Prostate gland (tissue), 2 donors: ENCODE results near the gene SMYD3.

Experiments used
- POLR2A ChIP-seq: fragments of 450-650 bp; IDR thresholded peaks from one replicate; pipeline ENCODE4 v1.6.1; 2016; ENCODE audit warnings: antibody characterized with exemption, mild to moderate bottlenecking
- POLR2AphosphoS5 ChIP-seq: sonication (generic); formaldehyde crosslinking; IDR thresholded peaks from one replicate; pipeline ENCODE4 v1.6.1; 2017; ENCODE audit warnings: antibody characterized with exemption
- TF ChIP-seq, protein P1 (sequence below), 4 experiments: fragments of 200-600 bp in 2 of 4; fragments of 450-650 bp in 2 of 4; sonication (generic) in 2 of 4; IDR thresholded peaks; 1 replicate in 3 of 4; 2 replicates in 1 of 4; pipeline ENCODE4 v1.5.1; 2016 to 2019; ENCODE audit warnings: antibody characterized with exemption in 4 of 4, mild to moderate bottlenecking in 2 of 4, moderate library complexity in 2 of 4

GRCh38 chr1:246274186-246274585 is 232.9 kb downstream of the SMYD3 start:
- TF ChIP-seq POLR2A (no peak), POLR2AphosphoS5 (no peak)
- TF ChIP-seq, protein P1, sequence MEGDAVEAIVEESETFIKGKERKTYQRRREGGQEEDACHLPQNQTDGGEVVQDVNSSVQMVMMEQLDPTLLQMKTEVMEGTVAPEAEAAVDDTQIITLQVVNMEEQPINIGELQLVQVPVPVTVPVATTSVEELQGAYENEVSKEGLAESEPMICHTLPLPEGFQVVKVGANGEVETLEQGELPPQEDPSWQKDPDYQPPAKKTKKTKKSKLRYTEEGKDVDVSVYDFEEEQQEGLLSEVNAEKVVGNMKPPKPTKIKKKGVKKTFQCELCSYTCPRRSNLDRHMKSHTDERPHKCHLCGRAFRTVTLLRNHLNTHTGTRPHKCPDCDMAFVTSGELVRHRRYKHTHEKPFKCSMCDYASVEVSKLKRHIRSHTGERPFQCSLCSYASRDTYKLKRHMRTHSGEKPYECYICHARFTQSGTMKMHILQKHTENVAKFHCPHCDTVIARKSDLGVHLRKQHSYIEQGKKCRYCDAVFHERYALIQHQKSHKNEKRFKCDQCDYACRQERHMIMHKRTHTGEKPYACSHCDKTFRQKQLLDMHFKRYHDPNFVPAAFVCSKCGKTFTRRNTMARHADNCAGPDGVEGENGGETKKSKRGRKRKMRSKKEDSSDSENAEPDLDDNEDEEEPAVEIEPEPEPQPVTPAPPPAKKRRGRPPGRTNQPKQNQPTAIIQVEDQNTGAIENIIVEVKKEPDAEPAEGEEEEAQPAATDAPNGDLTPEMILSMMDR (IDR thresholded peaks at IDR 0.05) = no peak
